CD4-positive, alpha-beta memory T cell (primary cell): ENCODE measurements around the gene IRGQ. TPM values are rescaled to one million over a fixed set of nuclear protein-coding genes. Genes with fewer than 3 reads are reported as not detected.
A peak's percentile ranks its signal among the peaks of the same experiment; 100 is the strongest.
"Not testable (repeated sequence)": the region's sequence is repeated elsewhere in the genome, so short reads cannot be mapped to it uniquely, and the experiment has no call there.

Experiments
- CTCF ChIA-PET: fragments of 350-600 bp; sonication (Branson Sonifier 250); formaldehyde crosslinking; loops from one replicate; lab custom pipeline; 2021; ENCODE audit warnings: inconsistent platforms; ENCODE audit not compliant: partially characterized antibody; lab: Charles Lee
- POLR2A ChIA-PET: fragments of 350-600 bp; sonication (Branson Sonifier 250); formaldehyde crosslinking; loops from one replicate; lab custom pipeline; 2021; ENCODE audit not compliant: partially characterized antibody; lab: Charles Lee
- DNase-seq, 5 donors: peaks; one replicate each; pipeline versions ENCODE4 v3.0.0 to v3.0.0-alpha.2; 2020 to 2022; ENCODE audit warnings: mixed read lengths in 1 of 5
- H3K27ac ChIP-seq: one replicate; pipeline ENCODE4 v1.7.0; 2013; ENCODE audit warnings: low read depth, low read length
- H3K27me3 ChIP-seq: 2 replicates; pipeline ENCODE4 v1.7.0; 2013; ENCODE audit warnings: mild to moderate bottlenecking, low read length, moderate library complexity; ENCODE audit not compliant: insufficient read depth
- H3K36me3 ChIP-seq: 2 replicates; pipeline ENCODE4 v1.7.0; 2013; ENCODE audit warnings: mild to moderate bottlenecking, low read length, moderate library complexity; ENCODE audit not compliant: insufficient read depth
- H3K4me1 ChIP-seq: 2 replicates; pipeline ENCODE4 v1.7.0; 2013; ENCODE audit warnings: mild to moderate bottlenecking, low read length, moderate library complexity; ENCODE audit not compliant: insufficient read depth
- H3K4me3 ChIP-seq, 2 donors: one replicate each; pipeline ENCODE4 v1.7.0; 2013; ENCODE audit warnings: low read length in 2 of 2, mild to moderate bottlenecking in 1 of 2
- H3K9me3 ChIP-seq, 2 donors: one replicate each; pipeline ENCODE4 v1.7.0; 2013; ENCODE audit warnings: low read length in 2 of 2, control low read depth in 1 of 2; ENCODE audit not compliant: control insufficient read depth in 1 of 2
- H3K27ac Mint-ChIP-seq, 7 donors: one replicate each; pipeline ENCODE4 v1.8.0; 2020 to 2021; ENCODE audit warnings: mixed read lengths in 7 of 7, mild to moderate bottlenecking in 6 of 7, inconsistent platforms in 3 of 7, moderate library complexity in 3 of 7
- H3K27me3 Mint-ChIP-seq, 2 donors: one replicate each; pipeline ENCODE4 v1.8.0; 2020 to 2021; ENCODE audit warnings: mixed read lengths in 2 of 2
- H3K36me3 Mint-ChIP-seq, 2 donors: one replicate each; pipeline ENCODE4 v1.8.0; 2020 to 2021; ENCODE audit warnings: mixed read lengths in 2 of 2, inconsistent platforms in 1 of 2, mild to moderate bottlenecking in 1 of 2
- H3K4me1 Mint-ChIP-seq, 4 donors: one replicate each; pipeline ENCODE4 v1.8.0; 2020 to 2021; ENCODE audit warnings: mixed read lengths in 4 of 4, mild to moderate bottlenecking in 1 of 4
- H3K4me3 Mint-ChIP-seq, 8 donors: one replicate each; pipeline ENCODE4 v1.8.0; 2020 to 2021; ENCODE audit warnings: mixed read lengths in 8 of 8, mild to moderate bottlenecking in 7 of 8, moderate library complexity in 6 of 8, inconsistent platforms in 3 of 8
- H3K9me3 Mint-ChIP-seq, 8 donors: one replicate each; pipeline ENCODE4 v1.8.0; 2020 to 2021; ENCODE audit warnings: mixed read lengths in 8 of 8, mild to moderate bottlenecking in 5 of 8, inconsistent platforms in 3 of 8, moderate library complexity in 1 of 8
- intact Hi-C: fragments of 100-400 bp; cut with micrococcal nuclease; formaldehyde crosslinking; loops from one replicate; pipeline ENCODE4 v1.15.1; 2023
- polyA plus RNA-seq, 2 donors: library from polyadenylated mRNA; unstranded; fragments of 300-500 nt; fragmentation: Illumina TruSeq; gene quantifications; one replicate each; pipeline ENCODE4 v1.2.3, GENCODE V29; 2021
- total RNA-seq, 2 experiments: library from RNA; stranded (reverse); gene quantifications; one replicate each; pipeline ENCODE4 v1.2.3, GENCODE V29; 2021

Gene IRGQ
- total and polyA plus RNA-seq, 4 experiments from 2014 or later = 0.37 to 17.9 (median 9.4) TPM

DNA sequence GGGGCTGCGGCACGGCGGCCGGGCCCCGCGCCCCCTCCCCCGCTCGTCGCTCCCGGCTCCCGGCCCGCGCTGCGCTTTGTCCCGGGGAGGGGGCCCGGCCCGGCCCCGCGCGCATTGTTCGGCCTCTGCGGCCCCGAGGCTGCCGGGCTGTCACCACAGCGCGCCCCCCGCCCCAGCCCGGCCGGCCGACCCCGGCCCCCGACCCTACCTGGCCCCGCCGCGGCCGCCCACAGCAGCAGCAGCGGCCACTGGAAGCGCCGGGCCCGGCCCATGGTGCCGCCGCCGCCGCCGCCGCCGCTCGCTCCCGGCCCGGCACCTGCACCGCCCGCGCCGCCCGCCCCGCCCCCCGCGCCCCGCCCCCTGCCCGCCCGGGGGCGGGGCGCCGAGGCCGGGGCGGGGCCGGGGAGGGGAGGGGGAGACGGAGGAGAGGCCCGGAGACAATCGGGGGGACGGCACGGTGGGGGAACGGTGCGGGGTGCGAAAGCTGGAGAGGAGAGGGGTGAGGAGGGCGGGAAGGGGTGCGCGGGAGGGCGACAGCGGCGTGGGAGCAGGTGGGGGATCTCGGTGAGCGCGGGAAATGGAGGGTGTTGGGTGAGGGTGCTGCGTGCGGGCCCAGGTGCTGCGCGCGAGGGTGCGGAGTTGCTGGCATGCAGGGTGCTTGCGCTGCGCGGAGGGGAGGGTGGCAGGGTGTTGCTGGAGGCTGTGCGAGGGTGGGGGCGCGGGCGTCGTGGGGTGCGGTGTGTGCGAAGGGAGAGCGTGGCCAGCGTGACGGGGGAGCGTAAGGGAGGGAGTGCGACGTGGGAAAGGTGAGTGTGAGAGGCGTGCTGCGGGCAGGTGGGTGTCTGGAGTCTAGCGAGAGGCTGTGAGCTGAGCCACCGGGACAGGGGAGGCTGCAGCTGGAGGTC, 43.8 kb upstream of the IRGQ start, which contains the start of gene CADM4:
CADM4 (minus strand) TSS at position 332 of the 905 bp plus-strand sequence; CDS start at position 272, 60 bp downstream.
- Histone ChIP-seq H3K27ac (no peak within 1 kb of the TSS), H3K4me1 (peaks cover 10% of the 10 kb centered on the region), H3K36me3 (no peaks in the 10 kb centered on the region), H3K9me3 (no peaks in the 10 kb centered on the region), H3K4me3 (peak within 1 kb of the TSS in 1 of 2 donors; percentile 74), H3K27me3 (peaks cover 13% of the 10 kb centered on the region)
- Mint-ChIP-seq H3K4me3 (peak within 1 kb of the TSS; percentile 83 to 87 (median 85)), H3K27me3 (peaks cover 16 to 17% of the 10 kb centered on the region in 2 donors), H3K27ac (peak within 1 kb of the TSS; percentile 43 to 89 (median 85)), H3K36me3 (no peaks in the 10 kb centered on the region), H3K4me1 (peaks cover 8 to 17% (median 11%) of the 10 kb centered on the region in 4 donors), H3K9me3 (no peaks in the 10 kb centered on the region)
- ChIA-PET POLR2A (interaction anchor here (1.0 kb wide), 1 partner anchor 43 kb away, joined by 3 read pairs; no protein-coding TSS in a partner anchor), CTCF (interaction anchor here (1.0 to 1.4 kb wide), 2 partner anchors 14 to 28 kb away, joined by 3 to 4 read pairs; no protein-coding TSS in a partner anchor)
- DNase-seq = peak; percentile 58 to 78 (median 58)
- intact Hi-C loops = no loop called here

DNA sequence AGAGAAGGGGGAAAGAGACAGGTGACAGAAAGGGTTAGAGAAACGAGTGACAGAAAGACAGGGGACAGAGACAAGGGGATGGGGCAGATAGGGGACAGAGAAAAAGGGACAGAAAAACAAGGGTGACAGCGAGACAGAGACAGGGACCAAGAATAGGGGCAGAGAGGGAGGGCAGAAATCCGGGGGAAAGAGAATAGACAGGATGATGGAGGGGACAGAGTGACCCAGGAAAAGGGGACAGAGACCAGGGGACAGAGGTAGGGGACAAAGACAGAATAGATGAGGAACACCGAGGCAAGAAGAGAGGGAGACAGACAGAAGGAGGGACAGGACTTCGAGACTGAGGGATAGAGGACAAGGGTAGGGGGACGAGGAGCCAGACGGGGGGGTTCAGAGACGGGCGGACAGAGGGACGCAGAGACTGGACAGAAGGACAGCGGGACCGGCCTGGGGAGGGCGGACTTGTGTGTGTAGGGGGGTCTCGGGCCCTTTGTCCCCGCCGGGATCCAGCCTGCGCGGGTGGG, 43.1 kb upstream of the IRGQ start:
- POLR2A ChIA-PET = no interaction called here
- peaks cover 16 to 17% of the 10 kb centered on the region in 2 donors for H3K27me3 Mint-ChIP-seq
- H3K9me3 Mint-ChIP-seq = no peaks in the 10 kb centered on the region
- Histone ChIP-seq H3K27ac (no peak overlapping the region), H3K4me1 (peaks cover 10% of the 10 kb centered on the region), H3K9me3 (no peaks in the 10 kb centered on the region), H3K27me3 (peaks cover 13% of the 10 kb centered on the region), H3K4me3 (no peak overlapping the region), H3K36me3 (no peaks in the 10 kb centered on the region)
- H3K4me3 Mint-ChIP-seq = peak overlapping the region; percentile 66 to 87 (median 81)
- intact Hi-C loops = no loop called here
- no peak for DNase-seq
- peaks cover 8 to 17% (median 11%) of the 10 kb centered on the region in 4 donors for H3K4me1 Mint-ChIP-seq
- no peaks in the 10 kb centered on the region for H3K36me3 Mint-ChIP-seq
- H3K27ac Mint-ChIP-seq = peak overlapping the region in 6 of 7 donors; percentile 6 to 81 (median 72)
- CTCF ChIA-PET = interaction anchor here (1.0 to 1.4 kb wide), 2 partner anchors 13 to 29 kb away, joined by 3 to 4 read pairs; no protein-coding TSS in a partner anchor

DNA sequence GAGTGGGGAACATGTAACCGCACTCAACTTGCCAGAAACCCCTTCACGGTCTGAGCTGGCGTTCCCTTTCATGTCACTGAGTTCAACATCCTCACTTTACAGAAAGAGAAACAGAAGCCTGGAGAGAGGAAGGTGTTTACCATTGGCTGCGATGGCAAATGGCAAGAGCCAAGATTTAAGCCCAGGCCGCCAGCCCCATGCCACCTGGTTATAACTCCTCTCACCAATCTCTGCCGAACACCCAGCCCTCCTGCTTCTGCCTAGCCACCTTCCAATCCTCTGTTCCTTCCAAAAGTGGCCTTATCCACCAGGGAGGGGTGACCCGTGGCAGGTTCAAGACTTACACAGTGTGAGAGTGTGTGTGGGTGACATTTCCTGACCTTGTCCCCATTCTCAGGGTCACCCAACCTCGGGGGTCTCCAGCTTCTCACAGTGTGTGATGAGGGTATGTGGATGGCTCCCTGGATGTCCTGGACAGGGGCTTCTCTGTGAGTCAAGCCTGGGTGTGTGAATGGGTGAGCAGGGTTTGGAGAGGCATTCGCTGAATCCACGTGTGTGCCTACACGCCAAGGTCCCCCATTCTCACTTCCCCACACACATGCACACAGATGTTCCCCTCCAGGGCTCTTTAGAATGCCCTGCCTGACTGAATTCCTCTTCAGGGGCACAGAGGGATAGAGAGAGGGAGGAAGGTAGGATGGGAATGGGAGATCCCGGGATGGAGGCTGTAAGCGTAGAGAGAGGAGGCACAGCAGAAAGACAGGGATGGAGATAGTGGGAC, 42.5 kb upstream of the IRGQ start:
- H3K27ac Mint-ChIP-seq = peak overlapping the region in 5 of 7 donors; percentile 65 to 81 (median 76)

DNA sequence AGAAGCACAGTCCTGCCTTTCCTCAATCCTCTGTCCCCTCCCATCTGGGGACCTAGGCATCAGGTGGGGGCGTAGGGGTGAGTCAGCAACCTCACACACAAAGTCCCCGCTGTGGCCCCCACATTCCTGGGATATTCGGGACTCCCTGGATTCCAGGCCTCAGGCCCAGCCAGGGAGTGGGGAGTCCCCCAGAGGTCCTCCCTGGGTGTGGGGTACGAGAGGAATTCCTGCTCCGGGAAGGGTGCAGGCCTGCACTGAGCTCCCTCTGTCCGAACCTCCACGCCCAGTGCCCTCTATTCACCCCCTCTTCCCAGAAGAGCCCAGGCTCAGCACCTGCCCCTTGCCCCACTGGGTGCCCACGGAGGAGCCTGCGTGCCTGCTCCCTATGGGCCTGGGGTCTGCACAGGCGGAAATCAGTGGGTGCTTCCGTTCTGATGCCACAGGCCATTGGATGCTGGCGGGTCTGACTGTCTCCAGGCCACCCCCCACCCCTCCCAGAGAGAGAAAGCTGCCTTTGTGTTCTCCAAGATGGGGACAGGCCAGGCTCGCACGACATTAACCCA, 40.3 kb upstream of the IRGQ start:
- Histone ChIP-seq H3K4me3 (no peak overlapping the region), H3K27me3 (peaks cover 13% of the 10 kb centered on the region), H3K36me3 (no peaks in the 10 kb centered on the region), H3K4me1 (peaks cover 10% of the 10 kb centered on the region), H3K9me3 (no peaks in the 10 kb centered on the region), H3K27ac (no peak overlapping the region)
- POLR2A ChIA-PET = no interaction called here
- intact Hi-C loops = no loop called here
- H3K4me3 Mint-ChIP-seq = no peak overlapping the region
- H3K27ac Mint-ChIP-seq = no peak overlapping the region
- peaks cover 6 to 14% (median 10%) of the 10 kb centered on the region in 4 donors for H3K4me1 Mint-ChIP-seq
- DNase-seq = no peak
- H3K9me3 Mint-ChIP-seq = no peaks in the 10 kb centered on the region
- CTCF ChIA-PET = no interaction called here
- H3K27me3 Mint-ChIP-seq = peaks cover 17 to 22% of the 10 kb centered on the region in 2 donors
- no peaks in the 10 kb centered on the region for H3K36me3 Mint-ChIP-seq

More for the DNA sequence above, 42.5 kb upstream of the IRGQ start:
- Histone ChIP-seq H3K36me3 (no peaks in the 10 kb centered on the region), H3K4me1 (peaks cover 10% of the 10 kb centered on the region), H3K27me3 (peaks cover 13% of the 10 kb centered on the region), H3K9me3 (no peaks in the 10 kb centered on the region), H3K4me3 (no peak overlapping the region), H3K27ac (no peak overlapping the region)
- no peaks in the 10 kb centered on the region for H3K36me3 Mint-ChIP-seq
- H3K4me3 Mint-ChIP-seq = peak overlapping the region; percentile 66 to 87 (median 81)
- peaks cover 17 to 18% of the 10 kb centered on the region in 2 donors for H3K27me3 Mint-ChIP-seq
- POLR2A ChIA-PET = no interaction called here
- H3K4me1 Mint-ChIP-seq = peaks cover 8 to 17% (median 11%) of the 10 kb centered on the region in 4 donors
- intact Hi-C loops = no loop called here
- CTCF ChIA-PET = interaction anchor here (1.3 kb wide), 1 partner anchor 30 kb away, joined by 4 read pairs; no protein-coding TSS in a partner anchor
- DNase-seq = no peak
- H3K9me3 Mint-ChIP-seq = no peaks in the 10 kb centered on the region

DNA sequence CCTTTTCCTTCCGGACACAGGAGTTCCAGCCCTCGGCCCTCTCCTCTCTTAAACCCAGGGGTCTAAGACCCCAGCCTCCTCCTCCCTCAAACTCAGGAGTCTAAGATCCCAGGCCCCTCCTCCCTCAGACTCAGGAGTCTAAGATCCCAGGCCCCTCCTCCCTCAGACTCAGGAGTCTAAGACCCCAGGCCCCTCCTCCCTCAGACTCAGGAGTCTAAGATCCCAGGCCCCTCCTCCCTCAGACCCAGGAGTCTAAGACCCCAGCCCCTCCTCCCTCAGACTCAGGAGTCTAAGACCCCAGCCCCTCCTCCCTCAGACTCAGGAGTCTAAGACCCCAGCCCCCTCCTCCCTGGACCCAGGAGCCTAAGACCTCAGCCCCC, 39.6 kb upstream of the IRGQ start:
- H3K36me3 ChIP-seq, intact Hi-C loops, H3K4me1 ChIP-seq, H3K36me3 Mint-ChIP-seq, H3K27ac Mint-ChIP-seq, DNase-seq, H3K4me3 ChIP-seq, H3K4me3 Mint-ChIP-seq, H3K27ac ChIP-seq, H3K9me3 ChIP-seq, H3K9me3 Mint-ChIP-seq, POLR2A ChIA-PET: not testable (repeated sequence)
- CTCF ChIA-PET = interaction anchor here (1.4 kb wide), 1 partner anchor 81 kb away, joined by 3 read pairs; no protein-coding TSS in a partner anchor
- Mint-ChIP-seq H3K4me1 (peaks cover 6 to 11% (median 8%) of the 10 kb centered on the region in 4 donors), H3K27me3 (peaks cover 17 to 21% of the 10 kb centered on the region in 2 donors)
- peaks cover 13% of the 10 kb centered on the region for H3K27me3 ChIP-seq

DNA sequence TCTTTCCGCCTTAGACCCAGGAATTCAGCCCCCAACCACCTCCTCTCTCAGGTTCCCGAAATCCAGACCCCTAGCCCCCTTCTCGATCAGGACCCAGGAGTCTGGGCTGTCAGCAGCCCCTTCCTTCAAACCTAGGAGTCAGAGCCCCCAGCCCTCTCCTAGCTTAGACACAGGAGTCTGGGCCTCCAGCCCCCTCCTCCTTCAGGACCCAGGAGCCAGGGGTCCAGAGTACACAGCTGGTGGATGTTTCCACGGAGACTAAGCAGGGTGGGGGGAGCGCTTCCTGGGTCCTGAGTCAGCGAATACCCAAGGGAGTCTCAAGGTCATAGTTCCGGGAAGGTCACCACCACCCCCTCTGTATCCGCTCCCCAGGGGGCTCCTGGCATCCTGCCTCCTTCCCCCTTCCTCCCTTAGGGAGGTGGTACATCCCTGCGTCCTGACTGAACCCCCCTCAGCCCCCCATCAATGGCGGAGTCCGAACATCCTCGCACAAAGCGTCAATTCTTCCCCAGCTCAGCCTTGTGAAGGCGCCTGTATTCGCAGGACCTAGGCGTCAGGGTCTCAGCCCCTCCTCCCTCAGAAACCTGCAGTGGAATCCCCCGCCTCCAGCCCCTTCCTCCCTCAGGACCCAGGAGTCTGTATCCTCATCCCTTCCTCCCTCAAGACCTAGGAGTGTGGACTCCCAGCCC, 39.1 kb upstream of the IRGQ start:
- Histone ChIP-seq H3K9me3 (no peaks in the 10 kb centered on the region), H3K36me3 (no peaks in the 10 kb centered on the region), H3K4me3 (no peak overlapping the region), H3K27me3 (peaks cover 13% of the 10 kb centered on the region), H3K27ac (no peak overlapping the region), H3K4me1 (peaks cover 4% of the 10 kb centered on the region)
- intact Hi-C loops = no loop called here
- POLR2A ChIA-PET = no interaction called here
- Mint-ChIP-seq H3K9me3 (no peaks in the 10 kb centered on the region), H3K4me3 (peak overlapping the region in 1 of 8 donors; percentile 33), H3K4me1 (peaks cover 4 to 7% (median 5%) of the 10 kb centered on the region in 4 donors), H3K27me3 (peaks cover 17 to 18% of the 10 kb centered on the region in 2 donors), H3K27ac (peak overlapping the region in 1 of 7 donors; percentile 29), H3K36me3 (no peaks in the 10 kb centered on the region)
- DNase-seq = no peak
- CTCF ChIA-PET = interaction anchor here (1.4 kb wide), 1 partner anchor 80 kb away, joined by 3 read pairs; no protein-coding TSS in a partner anchor
